GM10248 (cell line): Measurements from ENCODE around the gene GNB5.

Experiments
- CTCF ChIA-PET: fragments of 300-600 bp; sonication (Branson Sonifier 250); formaldehyde crosslinking; extraction: SDS; loops from one replicate; lab custom pipeline; 2021; ENCODE audit warnings: antibody characterized with exemption; lab: Yijun Ruan, JAX
- POLR2A ChIA-PET: fragments of 350-650 bp; sonication (Branson Sonifier 250); formaldehyde crosslinking; extraction: SDS; loops from one replicate; lab custom pipeline; 2020; ENCODE audit warnings: antibody characterized with exemption; lab: Yijun Ruan, JAX
- DNase-seq: peaks from one replicate; pipeline ENCODE4 v3.0.0; 2012; ENCODE audit errors: extremely low spot score
- CTCF ChIP-seq: IDR thresholded peaks from 2 replicates; pipeline ENCODE4 v1.5.1; 2012; ENCODE audit warnings: mild to moderate bottlenecking, low read depth; ENCODE audit errors: extremely low read depth, missing control alignments, control extremely low read depth

Gene GNB5

GRCh38 chr15:52217186-52217585, 26.0 kb upstream of the GNB5 start:
- TF ChIP-seq CTCF, result peak; percentile 39
- DNase-seq, result peak; percentile 30
- CTCF ChIA-PET, result interaction anchor here (0.8 to 5.3 kb wide), 10 partner anchors 9 to 52 kb away, joined by 3 to 64 read pairs (median 4); no protein-coding TSS in a partner anchor
- POLR2A ChIA-PET, result no interaction called here

GRCh38 chr15:52214553-52214952, 23.4 kb upstream of the GNB5 start:
- ChIA-PET POLR2A (no interaction called here), CTCF (interaction anchor here (0.8 to 5.3 kb wide), 10 partner anchors 10 to 326 kb away, joined by 3 to 64 read pairs (median 4); no protein-coding TSS in a partner anchor)
- TF ChIP-seq CTCF, result no peak
- no peak for DNase-seq

- ChIA-PET POLR2A (no interaction called here), CTCF (interaction anchor here (0.9 to 5.3 kb wide), 8 partner anchors 13 to 325 kb away, joined by 3 to 64 read pairs (median 3); no protein-coding TSS in a partner anchor)
- DNase-seq, result no peak
- TF ChIP-seq CTCF, result no peak
Observed at GRCh38 chr15:52213206-52213605, 22.0 kb upstream of the GNB5 start.

- ChIA-PET POLR2A (no interaction called here), CTCF (interaction anchor here (0.6 to 2.9 kb wide), 43 partner anchors 8 to 527 kb away, joined by 3 to 37 read pairs (median 4); partner anchors contain the start of genes GNB5 and LEO1)
- peak; percentile 65 for DNase-seq
- peak; percentile 77 for TF ChIP-seq CTCF
Observed at GRCh38 chr15:52208306-52208946, 17.2 kb upstream of the GNB5 start.

- POLR2A ChIA-PET, result no interaction called here
- CTCF ChIA-PET, result interaction anchor here (1.2 to 2.9 kb wide), 5 partner anchors 10 to 67 kb away, joined by 4 to 20 read pairs (median 17); no protein-coding TSS in a partner anchor
- no peak for TF ChIP-seq CTCF
- no peak for DNase-seq
Observed at GRCh38 chr15:52207191-52207590, 16.0 kb upstream of the GNB5 start.

- no peak for DNase-seq
- no peak for TF ChIP-seq CTCF
- POLR2A ChIA-PET, result no interaction called here
- CTCF ChIA-PET, result interaction anchor here (0.8 to 1.5 kb wide), 4 partner anchors 10 to 67 kb away, joined by 3 to 7 read pairs (median 4); no protein-coding TSS in a partner anchor
Observed at GRCh38 chr15:52206446-52206845, 15.3 kb upstream of the GNB5 start.
